HUES64 (cell line): ENCODE results near the gene ADGRF1.

ENCODE experiments used
- H3K27ac ChIP-seq: 2 replicates; pipeline ENCODE4 v1.7.0; 2013; ENCODE audit warnings: low read depth, low read length, inconsistent platforms
- H3K27me3 ChIP-seq: 2 replicates; pipeline ENCODE4 v1.6.1; 2013; ENCODE audit warnings: mild to moderate bottlenecking, low read length; ENCODE audit not compliant: insufficient read depth
- H3K36me3 ChIP-seq: 2 replicates; pipeline ENCODE4 v1.6.1; 2013; ENCODE audit warnings: mild to moderate bottlenecking, low read length; ENCODE audit not compliant: insufficient read depth
- H3K4me1 ChIP-seq: 2 replicates; pipeline ENCODE4 v1.6.1; 2013; ENCODE audit warnings: mild to moderate bottlenecking, low read length, moderate library complexity; ENCODE audit not compliant: insufficient read depth
- H3K4me3 ChIP-seq: 2 replicates; pipeline ENCODE4 v1.5.1; 2013; ENCODE audit warnings: mild to moderate bottlenecking, low read length, moderate library complexity
- H3K9ac ChIP-seq: 2 replicates; pipeline ENCODE4 v1.6.1; 2013; ENCODE audit warnings: mild to moderate bottlenecking, low read depth, low read length
- H3K9me3 ChIP-seq: 2 replicates; pipeline ENCODE4 v1.6.1; 2013; ENCODE audit warnings: low read depth, low read length; ENCODE audit not compliant: insufficient read depth
- WGBS: fragments of 150-250, 120-280 bp; methylation state at CpG from one replicate; pipeline ENCODE4 v1.1.7; 2013; ENCODE audit warnings: missing lambda C conversion rate; 5-methylcytosine and 5-hydroxymethylcytosine counted together

The ADGRF1 gene

DNA sequence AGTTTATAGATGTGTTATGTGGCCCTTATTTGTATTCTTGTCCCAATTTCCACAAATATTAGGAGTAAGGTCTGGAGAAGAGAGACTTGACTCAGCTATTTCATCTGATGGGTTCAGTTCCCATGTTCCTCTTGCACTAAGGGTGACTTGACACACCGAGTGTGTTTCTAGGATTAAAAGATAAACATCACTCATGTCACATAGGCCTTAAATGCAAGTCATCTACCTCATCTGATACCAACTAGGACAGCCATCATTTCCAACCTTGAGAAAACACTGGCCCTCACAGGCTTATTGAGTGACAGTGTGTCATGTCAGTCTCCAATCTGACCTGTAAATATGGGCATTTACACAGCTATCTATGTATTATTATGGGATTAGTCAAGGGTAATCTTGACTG, 67.3 kb downstream of the ADGRF1 start:
- no peak overlapping the region for H3K27ac ChIP-seq
- 89% methylated on average over 1 of the region's 1 CpG for WGBS
- H3K9ac ChIP-seq = no peak overlapping the region
- no peaks in the 10 kb centered on the region for H3K36me3 ChIP-seq
- no peaks in the 10 kb centered on the region for H3K4me1 ChIP-seq
- no peaks in the 10 kb centered on the region for H3K27me3 ChIP-seq
- no peak overlapping the region for H3K4me3 ChIP-seq
- H3K9me3 ChIP-seq = no peaks in the 10 kb centered on the region

DNA sequence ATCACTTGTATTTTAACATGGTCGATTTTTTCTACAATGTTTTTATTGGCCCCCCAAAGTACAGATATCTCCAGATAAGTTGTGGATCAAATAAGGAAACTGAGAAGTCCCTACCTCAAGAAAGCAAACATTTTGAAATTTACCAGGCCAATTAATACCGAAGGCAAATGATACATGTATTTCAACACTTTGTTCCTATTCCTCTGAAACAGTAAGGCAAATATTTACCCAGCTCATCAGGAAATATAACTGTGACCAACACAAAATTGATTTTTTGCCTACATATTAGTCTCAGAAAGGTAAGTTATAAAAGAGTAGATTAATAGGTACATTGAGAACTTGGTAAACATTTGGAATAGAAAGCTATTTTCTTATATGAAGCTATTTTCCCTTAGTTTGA, 69.1 kb downstream of the ADGRF1 start:
- 97% methylated on average over 2 of the region's 2 CpGs for WGBS
- no peaks in the 10 kb centered on the region for H3K4me1 ChIP-seq
- H3K4me3 ChIP-seq = no peak overlapping the region
- H3K9ac ChIP-seq = no peak overlapping the region
- H3K9me3 ChIP-seq = no peaks in the 10 kb centered on the region
- no peaks in the 10 kb centered on the region for H3K27me3 ChIP-seq
- H3K27ac ChIP-seq = no peak overlapping the region
- H3K36me3 ChIP-seq = no peaks in the 10 kb centered on the region

DNA sequence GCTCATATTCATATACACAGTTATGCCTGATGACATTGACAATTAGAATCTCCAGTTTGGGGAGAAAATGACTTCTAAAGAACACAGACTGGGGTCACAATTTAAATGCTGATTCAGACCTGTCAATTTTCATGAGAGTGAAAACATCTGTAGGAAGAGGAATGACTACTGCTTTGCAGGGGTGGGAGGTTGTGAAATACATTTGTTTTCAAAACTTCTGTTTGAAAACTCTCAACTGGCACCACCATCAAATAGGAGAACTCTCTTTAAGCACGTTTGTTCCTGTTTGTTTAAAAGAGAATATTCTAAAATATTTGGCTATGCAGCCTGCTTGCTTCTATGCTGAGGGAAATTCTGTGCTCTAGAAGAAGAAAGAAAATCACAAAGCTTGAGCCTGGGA, 69.6 kb downstream of the ADGRF1 start:
- Histone ChIP-seq H3K36me3 (no peaks in the 10 kb centered on the region), H3K4me1 (no peaks in the 10 kb centered on the region), H3K27ac (no peak overlapping the region), H3K27me3 (no peaks in the 10 kb centered on the region), H3K4me3 (no peak overlapping the region), H3K9me3 (no peaks in the 10 kb centered on the region), H3K9ac (no peak overlapping the region)
- WGBS = 86% methylated on average over 1 of the region's 1 CpG

DNA sequence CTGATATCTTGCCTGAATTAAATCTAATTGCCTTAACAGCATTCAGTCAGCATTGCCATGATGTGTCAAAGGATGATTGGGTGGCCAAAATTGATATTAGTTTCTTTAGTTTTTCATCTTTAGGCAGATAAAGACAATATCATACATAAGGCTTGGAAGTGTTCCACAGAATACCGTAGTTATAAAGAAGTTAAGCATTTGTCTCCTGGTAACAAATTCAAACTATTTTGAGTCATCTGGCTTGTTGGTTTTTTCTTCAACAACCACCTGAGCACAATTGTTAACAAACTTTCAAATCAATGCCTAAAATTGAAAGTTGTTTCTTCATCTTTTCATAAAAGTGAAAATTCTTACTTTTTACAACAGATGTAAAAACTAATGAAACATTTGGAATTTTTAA, 72.9 kb downstream of the ADGRF1 start:
- Histone ChIP-seq H3K27ac (no peak overlapping the region), H3K4me1 (no peaks in the 10 kb centered on the region), H3K27me3 (no peaks in the 10 kb centered on the region), H3K4me3 (no peak overlapping the region), H3K36me3 (no peaks in the 10 kb centered on the region), H3K9me3 (no peaks in the 10 kb centered on the region), H3K9ac (no peak overlapping the region)
- 100% methylated on average over 1 of the region's 1 CpG for WGBS

DNA sequence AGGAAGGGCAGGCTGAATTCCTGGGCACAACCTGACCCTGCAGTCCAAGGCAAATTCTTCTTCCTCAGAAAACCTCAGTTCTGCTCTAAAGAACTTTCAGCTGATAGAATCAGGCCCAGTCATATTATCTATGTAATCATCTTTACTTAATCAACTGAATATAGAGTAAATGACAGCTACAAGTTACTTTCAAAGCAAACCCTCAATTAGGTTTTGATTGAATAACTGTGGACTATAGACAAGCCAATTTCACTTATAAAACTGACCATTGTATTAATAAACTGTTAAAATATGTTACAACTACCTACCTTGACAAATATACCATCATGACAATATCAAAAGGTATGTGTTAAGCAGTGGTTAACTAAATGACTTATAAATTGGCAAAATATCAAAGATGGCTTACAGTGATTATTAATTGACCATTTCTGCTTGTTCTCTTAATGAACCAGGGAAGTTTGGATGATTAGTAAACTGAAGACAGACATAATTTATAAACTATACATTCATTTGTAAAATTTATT, 74.2 kb downstream of the ADGRF1 start:
- Histone ChIP-seq H3K36me3 (no peaks in the 10 kb centered on the region), H3K9ac (no peak overlapping the region), H3K4me1 (peaks cover 7% of the 10 kb centered on the region), H3K27me3 (no peaks in the 10 kb centered on the region), H3K9me3 (no peaks in the 10 kb centered on the region), H3K4me3 (no peak overlapping the region), H3K27ac (no peak overlapping the region)

DNA sequence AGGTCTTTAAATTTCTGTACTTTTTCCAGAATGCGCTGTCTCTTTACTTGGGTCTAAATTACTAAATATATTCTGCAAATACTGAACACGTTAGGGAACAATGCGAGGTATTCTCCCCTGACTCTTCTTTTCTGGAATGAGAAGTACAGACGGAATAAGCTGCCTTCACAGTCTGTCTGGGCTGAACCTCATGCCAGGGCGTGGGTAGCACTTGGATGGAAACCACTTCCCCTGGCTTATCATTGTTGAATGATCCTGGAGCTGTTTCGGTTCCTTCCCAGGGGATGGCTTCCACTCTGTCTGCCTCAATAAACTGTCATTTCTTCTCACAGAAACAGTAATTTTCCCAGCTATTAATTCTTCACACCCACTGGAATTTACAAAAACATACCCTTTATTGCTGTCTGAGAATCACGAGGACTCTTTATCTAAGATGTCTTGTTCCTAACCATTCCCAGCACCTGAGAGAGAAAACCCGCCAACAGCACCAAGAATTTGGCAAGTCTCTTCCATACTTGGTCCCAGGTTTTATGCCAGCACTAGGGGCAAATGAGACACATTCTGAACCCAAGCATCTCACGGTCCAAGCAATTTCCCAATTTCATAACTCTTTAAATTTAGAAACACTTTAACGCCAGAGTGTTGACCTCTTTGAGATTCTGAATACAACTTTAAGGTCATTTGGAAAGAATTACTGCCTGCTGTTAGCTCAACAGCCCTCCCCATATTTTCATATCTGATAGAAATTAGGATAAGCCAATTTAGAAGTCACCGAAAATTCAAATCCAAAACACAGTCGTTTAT, 77.2 kb downstream of the ADGRF1 start:
- Histone ChIP-seq H3K27me3 (no peaks in the 10 kb centered on the region), H3K4me3 (no peak overlapping the region)
- 91% methylated on average over 10 of the region's 12 CpGs for WGBS

DNA sequence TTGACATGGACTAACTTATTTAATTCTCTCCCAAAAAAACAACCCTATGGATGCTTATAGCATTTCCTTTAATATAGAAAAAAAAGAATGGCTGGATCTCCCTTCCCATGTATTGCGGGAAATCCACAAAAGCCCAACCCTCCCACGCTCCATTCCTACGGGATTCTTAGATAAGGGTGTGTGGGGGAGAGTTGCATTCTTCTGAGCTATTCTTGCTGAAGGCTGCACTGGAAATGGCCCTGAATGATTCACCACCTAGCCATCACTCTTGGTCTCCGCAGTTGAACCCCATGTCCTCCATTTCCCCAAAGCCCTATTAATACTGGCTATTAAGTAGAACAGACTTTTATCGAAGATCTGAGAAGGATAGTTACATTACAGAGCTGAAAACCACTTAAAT, 78.5 kb downstream of the ADGRF1 start:
- H3K9me3 ChIP-seq = no peaks in the 10 kb centered on the region
- no peak overlapping the region for H3K27ac ChIP-seq
- no peaks in the 10 kb centered on the region for H3K36me3 ChIP-seq
- H3K4me1 ChIP-seq = peaks cover 13% of the 10 kb centered on the region
- no peak overlapping the region for H3K4me3 ChIP-seq
- no peak overlapping the region for H3K9ac ChIP-seq
- H3K27me3 ChIP-seq = no peaks in the 10 kb centered on the region
- 48% methylated on average over 2 of the region's 5 CpGs for WGBS

More for the DNA sequence above, 77.2 kb downstream of the ADGRF1 start:
- H3K9ac ChIP-seq = no peak overlapping the region
- no peaks in the 10 kb centered on the region for H3K9me3 ChIP-seq
- no peaks in the 10 kb centered on the region for H3K36me3 ChIP-seq
- H3K27ac ChIP-seq = no peak overlapping the region
- H3K4me1 ChIP-seq = peaks cover 13% of the 10 kb centered on the region

DNA sequence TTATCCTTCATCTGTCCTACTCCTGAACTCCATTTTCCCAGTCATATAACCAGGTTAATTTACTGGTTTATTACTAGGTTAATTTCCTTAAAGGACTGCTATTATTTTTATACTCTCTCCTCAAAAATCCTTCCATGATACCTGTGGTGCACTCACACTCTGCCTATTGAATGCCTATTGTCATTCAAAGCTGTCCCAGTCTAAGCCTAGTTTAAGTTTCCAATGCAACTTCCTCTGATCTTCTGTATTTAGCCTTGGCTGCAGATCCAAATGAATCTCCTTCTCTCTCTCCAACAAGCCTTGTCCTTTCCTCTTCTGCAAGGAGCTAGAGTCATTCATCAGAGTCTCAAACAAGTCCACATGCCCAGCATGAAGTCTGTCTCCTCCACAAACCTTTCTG, 79.1 kb downstream of the ADGRF1 start:
- H3K36me3 ChIP-seq = no peaks in the 10 kb centered on the region
- H3K4me3 ChIP-seq = no peak overlapping the region
- H3K9me3 ChIP-seq = no peaks in the 10 kb centered on the region
- H3K4me1 ChIP-seq = peaks cover 13% of the 10 kb centered on the region
- H3K27ac ChIP-seq = no peak overlapping the region
- H3K9ac ChIP-seq = no peak overlapping the region
- H3K27me3 ChIP-seq = no peaks in the 10 kb centered on the region

DNA sequence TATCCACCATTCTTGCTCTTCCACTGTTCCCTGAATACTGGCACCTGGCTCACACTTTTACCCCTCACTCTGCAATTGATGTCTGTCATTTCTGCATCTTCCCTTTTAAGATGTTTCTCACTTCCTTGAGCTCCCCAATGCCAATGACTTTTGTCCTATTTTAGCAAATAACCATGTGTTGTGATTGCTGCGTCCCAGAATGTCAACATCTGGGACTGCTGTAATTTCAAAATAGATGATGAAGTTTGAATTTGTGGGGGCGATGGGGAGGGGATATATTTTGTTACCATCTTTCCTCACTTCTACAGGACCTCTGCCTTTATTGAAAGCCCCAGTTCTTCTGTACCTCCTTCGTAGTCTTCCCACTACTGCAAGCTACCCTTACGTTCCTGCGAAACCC, 80.4 kb downstream of the ADGRF1 start:
- no peak overlapping the region for H3K9ac ChIP-seq
- H3K36me3 ChIP-seq = no peaks in the 10 kb centered on the region
- H3K4me3 ChIP-seq = no peak overlapping the region
- peaks cover 14% of the 10 kb centered on the region for H3K4me1 ChIP-seq
- H3K27me3 ChIP-seq = no peaks in the 10 kb centered on the region
- WGBS = 98% methylated on average over 3 of the region's 5 CpGs
- H3K9me3 ChIP-seq = no peaks in the 10 kb centered on the region
- H3K27ac ChIP-seq = no peak overlapping the region

DNA sequence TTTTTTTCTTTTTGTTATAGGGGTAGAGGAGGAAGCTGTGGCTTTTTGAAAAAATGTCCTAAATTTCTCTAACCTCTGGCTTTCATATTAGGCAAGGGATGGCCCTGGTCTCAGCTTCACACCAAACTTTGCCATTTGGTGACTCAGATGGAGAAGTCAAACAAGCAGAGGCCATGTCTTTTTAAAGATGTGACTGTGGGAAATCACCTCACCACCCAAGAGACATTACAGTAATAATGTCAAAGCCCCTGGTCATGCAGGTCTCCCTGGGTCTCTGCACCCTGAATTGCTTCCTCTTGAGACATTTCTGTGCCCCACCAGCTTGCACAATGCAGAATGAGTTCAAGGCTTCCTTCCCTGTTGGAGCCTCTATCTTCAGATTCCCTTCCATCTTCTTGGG, 80.9 kb downstream of the ADGRF1 start:
- Histone ChIP-seq H3K27me3 (no peaks in the 10 kb centered on the region), H3K4me3 (no peak overlapping the region), H3K9me3 (no peaks in the 10 kb centered on the region), H3K36me3 (no peaks in the 10 kb centered on the region), H3K9ac (no peak overlapping the region), H3K27ac (no peak overlapping the region), H3K4me1 (peaks cover 19% of the 10 kb centered on the region)

DNA sequence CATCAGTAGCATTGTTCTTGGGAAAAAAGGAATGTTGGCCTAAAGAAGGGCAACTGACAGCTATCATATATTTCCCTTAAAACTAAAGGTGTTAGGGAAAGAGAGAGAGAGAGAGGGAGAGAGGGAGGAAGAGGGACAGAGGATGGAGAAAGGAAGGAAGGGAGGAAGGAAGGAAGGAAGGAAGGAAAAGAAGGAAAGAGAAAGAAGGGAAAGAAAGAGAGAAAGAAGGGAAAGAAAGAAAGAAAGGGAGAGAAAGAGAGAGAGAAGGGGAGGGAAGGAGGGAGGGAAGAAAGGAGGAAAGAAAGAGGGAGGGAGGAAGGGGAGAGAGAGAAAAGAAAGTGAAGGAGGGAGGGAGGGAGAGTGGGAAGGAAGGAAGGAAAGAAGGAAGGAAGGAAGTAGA, 82.7 kb downstream of the ADGRF1 start:
- Histone ChIP-seq H3K9me3 (no peaks in the 10 kb centered on the region), H3K27me3 (no peaks in the 10 kb centered on the region), H3K9ac (no peak overlapping the region), H3K4me3 (no peak overlapping the region), H3K4me1 (peaks cover 21% of the 10 kb centered on the region), H3K36me3 (no peaks in the 10 kb centered on the region), H3K27ac (no peak overlapping the region)

DNA sequence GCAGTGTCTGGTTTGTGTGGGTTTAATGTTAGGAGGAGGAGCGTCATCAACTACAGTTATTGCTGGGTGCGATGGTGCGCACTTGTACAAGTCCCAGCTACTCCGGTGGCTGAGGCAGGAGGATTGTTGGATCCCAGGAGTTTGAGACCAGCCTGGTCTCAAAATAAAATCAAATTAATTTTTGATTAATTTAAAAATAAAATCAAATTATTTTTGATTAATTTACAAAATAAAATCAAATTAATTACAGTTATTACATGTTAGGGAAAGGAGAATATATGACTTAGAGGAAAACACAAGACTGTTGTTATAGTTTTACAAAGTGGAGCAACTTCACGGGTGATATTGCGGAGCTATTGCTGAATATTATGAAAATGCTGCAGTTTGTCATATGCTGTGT, 85.7 kb downstream of the ADGRF1 start:
- Histone ChIP-seq H3K9ac (no peak overlapping the region), H3K27ac (no peak overlapping the region), H3K36me3 (no peaks in the 10 kb centered on the region), H3K27me3 (0 out of 2 replicates have a peak, but pooled peaks cover under 1% of the 10 kb centered on the region), H3K4me1 (peaks cover 8% of the 10 kb centered on the region), H3K9me3 (no peaks in the 10 kb centered on the region), H3K4me3 (no peak overlapping the region)
- 95% methylated on average over 6 of the region's 6 CpGs for WGBS
